ENCODE results near the gene YJU2.
A peak's percentile ranks its signal among the peaks of the same experiment; 100 is the strongest.
"Not testable (repeated sequence)": the region's sequence is repeated elsewhere in the genome, so short reads cannot be mapped to it uniquely, and the experiment has no call there.

The YJU2 gene

DNA sequence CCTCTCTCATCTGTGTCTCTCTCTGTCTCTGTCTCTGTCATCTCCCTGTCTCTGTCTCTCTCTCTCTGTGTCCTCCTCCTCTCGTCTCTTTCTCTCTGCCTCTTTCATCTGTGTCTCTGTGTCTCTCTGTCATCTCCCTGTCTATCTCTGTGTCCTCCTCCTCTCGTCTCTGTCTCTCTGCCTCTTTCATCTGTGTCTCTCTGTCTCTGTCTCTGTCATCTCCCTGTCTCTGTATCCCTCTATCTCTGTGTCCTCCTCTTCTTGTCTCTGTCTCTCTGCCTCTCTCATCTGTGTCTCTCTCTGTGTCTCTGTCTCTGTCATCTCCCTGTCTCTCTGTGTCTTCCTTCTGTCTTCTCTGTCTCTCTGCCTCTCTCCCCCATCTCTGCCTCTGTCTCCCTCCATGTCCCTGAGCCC lies 18.1 kb upstream of the YJU2 start:
- no peak for DNase-seq (ENCODE audit: low spot score)

DNA sequence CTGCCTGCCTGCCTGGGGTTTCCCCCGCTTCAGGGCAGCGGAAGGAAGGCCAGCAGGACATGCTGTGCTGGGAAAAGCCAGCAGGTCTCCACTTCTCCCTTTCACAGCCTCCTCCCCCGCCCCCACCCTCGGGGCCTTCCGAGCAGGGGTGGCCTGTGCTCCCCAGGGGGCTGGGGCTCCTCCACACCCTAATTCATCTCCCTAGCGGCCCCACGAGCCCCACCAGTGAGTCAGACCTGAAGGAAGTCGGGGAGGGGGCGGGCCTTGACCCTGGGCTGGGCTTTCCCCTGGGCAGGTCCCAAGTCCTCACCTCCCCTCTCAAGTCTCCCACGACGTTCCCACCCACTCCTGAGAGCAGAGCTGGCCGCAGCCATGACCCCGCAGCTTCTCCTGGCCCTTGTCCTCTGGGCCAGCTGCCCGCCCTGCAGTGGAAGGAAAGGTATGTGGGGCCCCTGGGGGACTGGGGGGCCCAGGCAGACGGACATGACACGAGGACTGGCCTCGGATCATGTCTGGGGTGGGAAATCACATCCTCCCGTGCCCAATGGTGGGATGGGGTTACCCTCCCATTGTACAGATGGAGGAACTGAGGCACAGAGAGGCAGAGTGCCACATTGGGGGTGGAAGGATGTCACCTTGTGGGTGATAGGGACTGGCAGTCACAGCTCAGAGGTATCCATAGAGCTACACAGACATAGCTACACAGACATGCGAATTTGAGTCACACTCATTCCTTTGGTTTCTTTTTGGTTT lies 17.5 kb upstream of the YJU2 start, which contains the start of gene EBI3:
Gene EBI3, plus strand, starts transcription at position 345 of the 753 bp plus-strand sequence. Its CDS starts 28 bp downstream, at position 373.
- no peak for DNase-seq (ENCODE audit: low spot score)

DNA sequence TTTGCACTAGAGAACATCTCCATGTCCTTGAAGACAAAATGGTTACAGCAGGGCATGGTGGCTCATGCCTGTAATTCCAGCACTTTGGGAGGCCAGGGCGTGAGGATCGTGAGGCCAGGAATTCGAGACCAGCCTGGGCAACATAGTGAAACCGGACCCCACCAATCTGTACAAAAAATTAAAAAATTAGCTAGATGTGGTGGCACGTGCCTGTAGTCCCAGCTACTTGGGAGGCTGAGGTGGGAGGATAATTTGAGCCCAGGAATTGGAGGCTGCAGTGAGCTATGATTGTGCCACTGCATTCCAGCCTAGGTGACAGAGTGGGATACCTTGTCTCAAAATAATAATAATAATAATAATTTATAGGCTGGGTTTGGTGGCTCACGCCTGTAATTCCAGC lies 16.6 kb upstream of the YJU2 start:
- not testable (repeated sequence) for DNase-seq (ENCODE audit: low spot score)

DNA sequence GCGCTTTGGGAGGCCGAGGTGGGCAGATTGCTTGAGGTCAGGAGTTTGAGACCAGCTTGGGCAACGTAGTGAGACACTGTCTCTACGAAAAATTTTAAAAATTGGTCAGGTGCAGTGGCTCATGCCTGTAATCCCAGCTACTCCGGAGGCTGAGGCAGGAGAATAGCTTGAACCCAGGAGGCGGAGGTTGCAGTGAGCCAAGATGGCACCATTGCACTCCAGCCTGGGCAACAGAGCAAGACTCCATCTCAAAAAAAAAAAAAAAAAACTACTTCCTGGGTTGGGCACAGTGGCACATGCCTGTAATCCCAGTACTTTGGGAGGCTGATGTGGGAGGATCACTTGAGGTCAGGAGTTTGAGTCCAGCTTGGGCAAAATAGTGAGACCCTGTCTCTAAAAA lies 15.4 kb upstream of the YJU2 start:
- DNase-seq (ENCODE audit: low spot score): not testable (repeated sequence)

DNA sequence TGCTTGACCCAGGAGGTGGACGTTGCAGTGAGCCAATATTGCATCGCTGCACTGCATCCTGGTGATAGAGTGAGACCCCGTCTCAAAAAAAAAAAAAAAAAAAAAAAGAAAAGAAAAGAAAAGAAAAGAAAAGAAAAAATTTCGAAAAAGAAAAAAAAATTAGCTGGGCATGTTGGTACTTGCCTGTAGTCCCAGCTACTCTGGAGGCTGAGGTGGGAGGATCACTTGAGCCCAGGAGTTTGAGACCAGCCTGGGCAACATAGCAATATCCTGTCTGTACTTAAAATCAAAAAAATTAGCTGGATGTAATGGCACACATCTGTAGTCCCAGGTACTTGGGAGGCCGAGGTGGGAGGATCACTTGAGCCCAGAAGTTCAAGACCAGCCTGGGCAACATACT lies 14.7 kb upstream of the YJU2 start:
- not testable (repeated sequence) for DNase-seq (ENCODE audit: low spot score)

DNA sequence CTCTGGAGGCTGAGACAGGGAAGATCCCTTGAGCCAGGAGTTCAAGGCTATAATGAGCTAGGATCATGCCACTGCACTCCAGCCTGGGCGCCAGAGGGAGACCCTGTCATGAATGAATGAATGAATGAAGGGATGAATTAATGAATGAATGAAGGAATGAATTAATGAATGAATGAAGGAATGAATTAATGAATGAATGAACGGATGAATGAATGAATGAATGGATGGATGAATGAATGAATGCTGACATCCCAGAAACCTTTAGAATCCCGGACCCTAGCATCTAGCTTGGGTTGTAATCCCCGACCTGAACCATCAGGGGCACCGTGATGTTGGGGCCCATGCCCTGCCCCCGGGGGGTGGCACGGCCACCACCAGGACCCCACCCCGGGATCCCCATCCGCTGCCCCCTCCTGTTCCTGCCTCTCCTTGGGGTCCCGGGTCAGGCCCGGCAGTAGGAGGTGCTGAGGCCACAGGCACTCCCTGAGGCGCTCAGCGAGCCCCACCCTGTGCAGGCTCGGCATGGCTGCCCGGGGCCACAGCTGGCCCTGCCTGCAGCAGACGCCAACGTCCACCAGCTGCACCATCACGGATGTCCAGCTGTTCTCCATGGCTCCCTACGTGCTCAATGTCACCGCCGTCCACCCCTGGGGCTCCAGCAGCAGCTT lies 14.1 kb upstream of the YJU2 start:
- DNase-seq (ENCODE audit: low spot score): no peak

DNA sequence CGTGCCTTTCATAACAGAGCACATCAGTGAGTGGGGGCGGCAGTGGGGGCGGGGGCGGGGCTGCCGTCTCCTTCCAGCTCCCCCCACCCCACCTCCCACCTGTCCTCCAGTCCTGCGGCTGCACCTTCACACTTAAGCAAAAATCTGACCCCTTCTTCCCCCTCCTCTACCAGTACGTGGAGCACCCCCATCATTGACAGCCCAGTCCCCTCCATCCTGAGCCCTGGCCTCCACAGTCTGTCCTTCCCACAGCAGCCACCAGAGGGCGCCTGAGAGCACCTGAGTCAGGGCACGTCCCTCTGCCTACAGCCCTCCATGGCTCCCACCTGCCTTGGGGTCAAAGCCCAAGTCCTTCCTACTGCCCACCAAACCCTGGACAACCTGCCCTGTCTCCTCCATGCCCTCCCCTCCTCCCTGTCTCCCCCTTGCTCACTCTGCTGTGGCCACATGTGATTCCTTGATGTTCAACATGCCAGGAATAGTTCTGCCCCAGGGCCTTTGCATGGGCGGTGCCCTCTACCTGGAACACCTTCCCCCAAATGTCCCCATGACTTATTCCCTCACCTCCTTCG lies 13.5 kb upstream of the YJU2 start:
- DNase-seq (ENCODE audit: low spot score): no peak

GRCh38 chr19:4234142-4234861 lies 12.6 kb upstream of the YJU2 start:
- DNase-seq (ENCODE audit: low spot score): no peak

DNA sequence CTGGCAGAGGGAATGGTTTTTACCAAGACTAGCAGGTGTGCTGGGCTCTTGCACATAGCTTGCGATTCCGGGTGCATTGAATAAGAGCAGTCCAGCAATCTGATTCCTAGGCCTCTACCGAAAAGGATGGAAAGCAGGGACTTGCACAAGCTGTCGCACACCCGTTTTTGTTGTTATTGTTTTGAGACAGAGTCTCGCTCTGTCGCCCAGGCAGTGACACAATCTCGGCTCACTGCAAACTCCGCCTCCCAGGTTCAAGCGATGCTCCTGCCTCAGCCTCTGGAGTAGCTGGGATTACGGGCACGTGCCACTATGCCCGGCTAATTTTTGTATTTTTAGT lies 12.0 kb upstream of the YJU2 start:
- DNase-seq (ENCODE audit: low spot score): no peak

DNA sequence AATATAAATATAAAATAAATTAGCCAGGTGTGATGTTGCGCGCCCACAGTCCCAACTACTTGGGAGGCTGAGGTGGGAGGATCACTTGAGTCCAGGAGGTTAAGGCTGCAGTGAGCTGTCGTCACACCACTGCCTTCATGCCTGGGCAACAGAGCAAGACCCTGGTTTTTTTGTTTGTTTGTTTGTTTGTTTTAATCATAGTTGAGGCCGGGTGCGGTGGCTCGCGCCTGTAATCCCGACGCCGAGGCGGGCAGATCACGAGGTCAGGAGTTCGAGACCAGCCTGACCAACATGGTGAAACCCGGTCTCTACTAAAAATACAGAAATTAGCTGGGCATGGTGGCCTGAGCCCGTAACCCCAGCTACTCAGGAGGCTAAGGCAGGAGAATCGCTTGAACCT lies 9.4 kb upstream of the YJU2 start:
- DNase-seq (ENCODE audit: low spot score): not testable (repeated sequence)

GRCh38 chr19:4238831-4239230 lies 8.0 kb upstream of the YJU2 start:
- no peak for DNase-seq (ENCODE audit: low spot score)

GRCh38 chr19:4241824-4242430 lies 5.0 kb upstream of the YJU2 start:
- DNase-seq (ENCODE audit: low spot score): no peak

DNA sequence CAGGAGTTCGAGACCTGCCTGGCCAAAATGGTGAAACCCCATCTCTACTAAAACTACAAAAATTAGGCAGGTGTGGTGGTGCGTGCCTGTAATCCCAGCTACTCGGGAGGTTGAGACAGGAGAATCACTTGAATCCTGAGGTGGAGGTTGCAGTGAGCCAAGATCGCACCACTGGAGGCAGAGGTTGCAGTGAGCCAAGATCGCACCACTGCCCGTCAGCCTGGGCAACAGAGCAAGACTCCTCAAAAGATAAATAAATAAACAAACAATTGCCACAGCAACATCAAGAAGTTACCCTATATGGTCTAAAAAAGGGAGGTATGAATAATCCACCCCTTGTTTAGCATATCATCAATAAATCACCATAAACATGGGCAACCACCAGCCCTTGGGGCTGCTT lies 942 bp upstream of the YJU2 start:
- not testable (repeated sequence) for DNase-seq (ENCODE audit: low spot score)

DNA sequence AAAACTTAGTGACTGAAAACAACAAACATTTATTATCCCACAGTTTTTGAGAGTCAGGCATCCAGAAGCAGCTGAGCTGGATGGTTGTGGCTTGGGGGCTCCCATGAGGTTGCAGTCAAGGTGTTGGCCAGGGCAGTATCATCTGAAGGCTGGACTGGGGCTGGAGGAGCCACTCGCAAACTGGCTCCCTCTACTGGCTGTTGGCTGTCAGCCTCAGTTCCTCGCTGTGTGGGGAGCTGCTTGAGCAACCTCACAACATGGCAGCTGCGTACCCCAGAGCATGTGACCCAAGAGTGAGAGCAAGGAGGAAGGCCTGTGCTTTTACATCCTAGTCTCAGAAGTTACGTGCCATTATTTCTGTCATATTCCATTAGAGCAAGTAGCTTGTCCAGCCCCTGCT lies 9.7 kb downstream of the YJU2 start:
- peak; percentile 35 for DNase-seq (ENCODE audit: low spot score)

DNA sequence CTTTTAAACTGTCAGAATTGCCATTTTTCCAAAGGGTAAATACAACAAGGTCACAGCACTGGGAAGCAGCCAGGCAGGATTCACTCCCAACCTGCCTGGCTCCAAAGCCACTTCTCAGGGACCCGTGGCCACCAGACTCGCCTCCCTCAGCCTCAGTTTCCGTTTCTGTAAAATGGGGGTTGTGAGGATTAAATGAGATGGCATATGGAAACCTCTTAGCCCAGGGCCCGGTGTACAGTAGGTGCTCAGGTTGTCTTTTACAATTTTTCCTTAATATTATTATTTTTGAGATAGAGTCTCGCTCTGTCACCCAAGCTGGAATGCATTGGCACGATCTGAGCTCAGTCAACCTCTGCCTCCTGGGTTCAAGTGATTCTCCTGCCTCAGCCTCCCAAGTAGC lies 10.1 kb downstream of the YJU2 start:
- no peak for DNase-seq (ENCODE audit: low spot score)

GRCh38 chr19:4258181-4258580 lies 11.3 kb downstream of the YJU2 start:
- no peak for DNase-seq (ENCODE audit: low spot score)

DNA sequence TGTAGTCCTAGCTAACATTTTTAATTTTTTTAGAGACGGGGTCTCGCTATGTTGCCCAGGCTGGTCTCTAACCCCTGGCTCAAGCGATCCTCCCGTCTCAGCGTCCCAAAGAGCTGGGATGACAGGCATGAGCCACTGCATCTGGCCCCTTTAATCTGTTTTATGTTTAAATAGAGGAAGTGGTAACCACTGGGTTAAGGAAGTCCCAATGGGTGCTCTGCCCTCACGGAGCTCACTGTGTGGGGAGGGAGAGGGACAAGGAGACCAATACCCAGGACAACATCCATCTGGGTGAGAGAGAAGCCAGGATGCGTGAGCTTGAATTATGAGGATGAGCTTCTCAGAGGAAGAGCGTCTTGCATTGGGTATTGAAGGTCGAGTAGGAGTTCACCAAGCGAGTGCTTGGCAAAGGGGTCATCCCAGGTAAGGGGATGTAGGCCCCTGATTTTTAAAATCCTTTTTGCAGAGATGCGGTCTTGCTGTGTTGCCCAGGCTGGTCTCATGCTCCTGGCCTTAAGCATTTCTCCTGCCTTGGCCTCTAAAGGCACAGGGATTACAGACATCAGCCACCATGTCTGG lies 13.8 kb downstream of the YJU2 start:
- DNase-seq (ENCODE audit: low spot score): no peak

GRCh38 chr19:4264812-4265211 lies 17.9 kb downstream of the YJU2 start:
- DNase-seq (ENCODE audit: low spot score): no peak

DNA sequence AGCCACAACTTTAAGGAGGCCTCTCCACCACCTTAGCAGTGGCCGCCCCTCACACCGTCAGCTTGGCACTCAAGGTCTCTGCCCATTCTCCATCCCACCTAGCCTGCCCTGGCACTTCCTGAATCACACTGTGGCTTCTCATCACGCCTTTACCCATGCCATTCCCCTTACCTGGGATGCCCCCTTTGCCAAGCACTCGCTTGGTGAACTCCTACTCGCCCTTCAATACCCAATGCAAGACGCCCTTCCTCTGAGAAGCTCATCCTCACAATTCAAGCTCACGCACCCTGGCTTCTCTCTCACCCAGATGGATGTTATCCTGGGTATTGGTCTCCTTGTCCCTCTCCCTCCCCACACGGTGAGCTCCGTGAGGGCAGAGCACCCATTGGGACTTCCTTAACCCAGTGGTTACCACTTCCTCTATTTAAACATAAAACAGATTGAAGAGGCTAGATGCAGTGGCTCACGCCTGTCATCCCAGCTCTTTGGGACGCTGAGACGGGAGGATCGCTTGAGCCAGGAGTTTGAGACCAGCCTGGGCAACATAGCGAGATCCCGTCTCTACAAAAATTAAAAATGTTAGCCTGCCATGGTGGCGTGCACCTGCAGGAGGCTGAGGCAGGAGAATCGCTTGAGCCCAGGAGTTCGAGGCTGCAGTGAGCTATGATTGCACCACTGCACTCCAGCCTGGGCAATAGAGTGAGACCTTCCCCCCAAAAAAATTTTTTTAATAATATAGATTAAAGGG lies 19.5 kb downstream of the YJU2 start:
- DNase-seq (ENCODE audit: low spot score): no peak

DNA sequence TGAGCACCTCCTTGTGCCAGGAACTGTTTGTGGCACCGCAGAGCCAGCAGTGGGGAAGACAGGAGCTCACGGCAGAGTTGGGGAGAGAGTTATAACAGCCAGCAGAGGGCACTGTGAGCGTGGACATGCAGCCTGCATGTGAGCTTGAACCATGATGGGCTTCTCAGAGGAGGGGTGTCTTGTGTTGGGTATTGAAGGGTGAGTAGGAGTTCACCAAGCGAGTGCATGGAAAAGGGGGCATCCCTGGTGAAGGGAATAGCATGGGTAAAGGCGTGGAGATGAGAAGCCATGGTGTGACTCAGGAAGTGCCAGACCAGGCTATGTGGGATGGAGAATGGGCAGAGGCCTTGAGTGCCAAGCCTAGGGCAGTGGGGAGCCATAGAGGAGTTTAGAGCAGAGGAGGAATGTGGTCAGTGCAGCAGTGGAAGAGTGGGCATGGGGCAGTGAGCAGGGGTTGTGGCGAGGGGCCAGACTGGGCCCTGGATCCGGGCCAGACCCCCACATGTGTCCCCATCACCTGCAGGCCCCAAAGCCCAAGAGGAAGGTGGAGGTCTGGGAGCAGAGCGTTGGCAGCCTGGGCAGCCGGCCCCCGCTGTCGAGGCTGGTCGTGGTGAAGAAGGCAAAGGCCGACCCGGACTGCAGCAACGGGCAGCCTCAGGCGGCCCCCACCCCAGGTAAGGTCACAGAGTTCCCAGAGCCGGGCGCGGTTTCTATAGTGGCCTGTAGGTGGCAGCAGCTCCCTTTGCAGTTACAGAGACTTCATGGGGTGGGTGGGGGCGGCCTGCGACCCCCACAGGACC lies 20.4 kb downstream of the YJU2 start:
- DNase-seq (ENCODE audit: low spot score): peak; percentile 78

All from RKO (cell line).